Vagina (tissue), 2 donors: ENCODE measurements around the gene TXNL1. TPM values are rescaled to one million over a fixed set of nuclear protein-coding genes. Genes with fewer than 3 reads are reported as not detected.
A peak's percentile ranks its signal among the peaks of the same experiment; 100 is the strongest.
"Not testable (repeated sequence)": the region's sequence is repeated elsewhere in the genome, so short reads cannot be mapped to it uniquely, and the experiment has no call there.

Experiments used
- DNase-seq, 2 donors: peaks; one replicate each; pipeline ENCODE4 v3.0.0-alpha.2; 2017; ENCODE audit errors: extremely low spot score in 2 of 2
- H3K27ac ChIP-seq: fragments of 200-600 bp; sonication (generic); one replicate; pipeline ENCODE4 v1.5.1; 2019
- H3K27me3 ChIP-seq: fragments of 200-600 bp; sonication (generic); one replicate; pipeline ENCODE4 v1.5.1; 2019
- H3K36me3 ChIP-seq, 2 donors: fragments of 200-600 bp; sonication (generic); one replicate each; pipeline ENCODE4 v1.5.1; 2017 to 2019
- H3K4me1 ChIP-seq: fragments of 200-600 bp; sonication (generic); one replicate; pipeline ENCODE4 v1.5.1; 2019
- H3K4me3 ChIP-seq, 2 donors: fragments of 200-600 bp; sonication (generic); 1 replicate in 1 of 2; 2 replicates in 1 of 2; pipeline ENCODE4 v1.5.1; 2016 to 2019
- H3K9me3 ChIP-seq: fragments of 200-600 bp; sonication (generic); one replicate; pipeline ENCODE4 v1.5.1; 2019
- POLR2A ChIP-seq, 2 donors: fragments of 450-650 bp; IDR thresholded peaks; one replicate each; pipeline ENCODE4 v1.6.1; 2017; ENCODE audit warnings: antibody characterized with exemption in 2 of 2, mild to moderate bottlenecking in 2 of 2, moderate library complexity in 2 of 2
- POLR2AphosphoS5 ChIP-seq, 2 donors: sonication (generic); formaldehyde crosslinking; IDR thresholded peaks; one replicate each; pipeline ENCODE4 v1.9.0; 2017; ENCODE audit warnings: antibody characterized with exemption in 2 of 2, mild to moderate bottlenecking in 2 of 2, low read depth in 1 of 2; ENCODE audit not compliant: insufficient read depth in 1 of 2
- intact Hi-C: fragments of 100-400 bp; cut with DNase I; formaldehyde crosslinking; loops from one replicate; pipeline ENCODE4 v1.15.1; 2023
- total RNA-seq: library from RNA; depleted of rRNA; stranded (reverse); fragments of >200 nt; gene quantifications from one replicate; pipeline ENCODE4 v1.2.3, GENCODE V29; 2016
- TF ChIP-seq, protein P1 (sequence below), 3 experiments: fragments of 450-650 bp in 2 of 3; fragments of 200-600 bp in 1 of 3; sonication (generic) in 1 of 3; IDR thresholded peaks; one replicate each; pipeline ENCODE4 v1.5.1; 2017 to 2019; ENCODE audit warnings: antibody characterized with exemption in 3 of 3, mild to moderate bottlenecking in 2 of 3, moderate library complexity in 2 of 3

The TXNL1 gene
- total RNA-seq, 1 donor from 2014 or later, result 26.3 TPM

GRCh38 chr18:56660655-56661054, 22.3 kb upstream of the TXNL1 start:
- H3K4me3 ChIP-seq, result no peak overlapping the region
- no peaks in the 10 kb centered on the region for H3K36me3 ChIP-seq
- no peak for TF ChIP-seq POLR2A (IDR thresholded peaks at IDR 0.05)

DNA sequence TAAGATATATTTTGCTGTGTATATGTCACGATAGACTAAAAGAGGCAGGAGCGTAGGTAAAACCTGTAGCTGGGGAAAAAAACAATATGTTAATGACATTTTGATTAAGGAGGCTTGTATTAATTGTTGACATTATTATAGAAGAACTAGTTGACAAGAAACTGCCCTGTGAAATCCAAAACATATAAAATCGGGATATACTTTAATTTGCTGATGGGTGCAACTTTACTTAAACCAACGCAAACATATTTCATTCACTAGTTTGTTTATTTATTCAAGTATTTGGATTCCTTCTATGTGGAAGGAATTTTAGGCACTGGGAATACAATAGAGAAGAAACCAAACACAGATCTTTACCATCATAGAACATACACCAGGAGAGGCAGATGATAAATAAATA, 20.7 kb upstream of the TXNL1 start:
- DNase-seq, result no peak
- TF ChIP-seq, protein P1, sequence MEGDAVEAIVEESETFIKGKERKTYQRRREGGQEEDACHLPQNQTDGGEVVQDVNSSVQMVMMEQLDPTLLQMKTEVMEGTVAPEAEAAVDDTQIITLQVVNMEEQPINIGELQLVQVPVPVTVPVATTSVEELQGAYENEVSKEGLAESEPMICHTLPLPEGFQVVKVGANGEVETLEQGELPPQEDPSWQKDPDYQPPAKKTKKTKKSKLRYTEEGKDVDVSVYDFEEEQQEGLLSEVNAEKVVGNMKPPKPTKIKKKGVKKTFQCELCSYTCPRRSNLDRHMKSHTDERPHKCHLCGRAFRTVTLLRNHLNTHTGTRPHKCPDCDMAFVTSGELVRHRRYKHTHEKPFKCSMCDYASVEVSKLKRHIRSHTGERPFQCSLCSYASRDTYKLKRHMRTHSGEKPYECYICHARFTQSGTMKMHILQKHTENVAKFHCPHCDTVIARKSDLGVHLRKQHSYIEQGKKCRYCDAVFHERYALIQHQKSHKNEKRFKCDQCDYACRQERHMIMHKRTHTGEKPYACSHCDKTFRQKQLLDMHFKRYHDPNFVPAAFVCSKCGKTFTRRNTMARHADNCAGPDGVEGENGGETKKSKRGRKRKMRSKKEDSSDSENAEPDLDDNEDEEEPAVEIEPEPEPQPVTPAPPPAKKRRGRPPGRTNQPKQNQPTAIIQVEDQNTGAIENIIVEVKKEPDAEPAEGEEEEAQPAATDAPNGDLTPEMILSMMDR (IDR thresholded peaks at IDR 0.05), result no peak
- TF ChIP-seq POLR2A (IDR thresholded peaks at IDR 0.05), result no peak
- TF ChIP-seq POLR2AphosphoS5 (IDR thresholded peaks at IDR 0.05; ENCODE audit: insufficient read depth in 1 of 2, low read depth in 1 of 2), result no peak
- Histone ChIP-seq H3K4me1 (no peaks in the 10 kb centered on the region), H3K27ac (no peak overlapping the region), H3K36me3 (no peaks in the 10 kb centered on the region), H3K9me3 (no peaks in the 10 kb centered on the region), H3K27me3 (no peaks in the 10 kb centered on the region), H3K4me3 (no peak overlapping the region)
- intact Hi-C loops, result no loop called here

More at GRCh38 chr18:56660655-56661054, 22.3 kb upstream of the TXNL1 start:
- Histone ChIP-seq H3K27me3 (no peaks in the 10 kb centered on the region), H3K9me3 (no peaks in the 10 kb centered on the region), H3K4me1 (no peaks in the 10 kb centered on the region), H3K27ac (no peak overlapping the region)
- DNase-seq, result no peak
- intact Hi-C loops, result no loop called here

- intact Hi-C loops, result no loop called here
- TF ChIP-seq, protein P1 (IDR thresholded peaks at IDR 0.05), result no peak
- no peak for TF ChIP-seq POLR2AphosphoS5 (IDR thresholded peaks at IDR 0.05; ENCODE audit: insufficient read depth in 1 of 2, low read depth in 1 of 2)
- TF ChIP-seq POLR2A (IDR thresholded peaks at IDR 0.05), result no peak
These were observed 19.9 kb upstream of the TXNL1 start for GRCh38 chr18:56658261-56658660.

GRCh38 chr18:56654280-56654679, 15.9 kb upstream of the TXNL1 start:
- H3K4me1 ChIP-seq, result peaks cover 25% of the 10 kb centered on the region
- intact Hi-C loops, result not testable (repeated sequence)

More at GRCh38 chr18:56658261-56658660, 19.9 kb upstream of the TXNL1 start:
- H3K27ac ChIP-seq, result no peak overlapping the region
- no peaks in the 10 kb centered on the region for H3K36me3 ChIP-seq
- no peaks in the 10 kb centered on the region for H3K4me1 ChIP-seq
- no peaks in the 10 kb centered on the region for H3K9me3 ChIP-seq
- no peak overlapping the region for H3K4me3 ChIP-seq
- H3K27me3 ChIP-seq, result no peaks in the 10 kb centered on the region
- DNase-seq, result no peak

DNA sequence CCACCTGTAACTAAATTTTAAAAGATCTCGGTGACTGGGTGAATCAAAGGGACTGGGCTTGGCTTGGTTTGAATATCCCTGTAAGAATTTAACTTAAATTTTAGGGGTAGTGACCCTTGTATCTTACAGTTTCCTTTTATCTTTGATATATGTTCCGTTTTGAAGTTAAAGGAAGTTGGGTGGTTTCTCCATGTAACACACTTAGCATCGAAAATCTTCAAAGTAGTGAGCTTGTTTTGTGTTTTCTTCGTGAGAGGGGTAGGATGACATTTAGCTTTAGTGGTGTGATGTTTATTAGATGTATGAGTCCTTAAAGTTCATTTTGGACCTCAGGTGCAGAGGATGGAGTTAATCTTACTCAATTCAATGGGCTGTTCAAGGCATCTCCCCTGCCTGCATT, 14.4 kb upstream of the TXNL1 start:
- no peaks in the 10 kb centered on the region for H3K36me3 ChIP-seq
- intact Hi-C loops, result no loop called here
- no peak for DNase-seq
- H3K27me3 ChIP-seq, result no peaks in the 10 kb centered on the region
- H3K4me1 ChIP-seq, result peaks cover 25% of the 10 kb centered on the region
- no peak overlapping the region for H3K4me3 ChIP-seq
- no peak overlapping the region for H3K27ac ChIP-seq
- H3K9me3 ChIP-seq, result no peaks in the 10 kb centered on the region
- TF ChIP-seq, protein P1 (IDR thresholded peaks at IDR 0.05), result no peak
- no peak for TF ChIP-seq POLR2AphosphoS5 (IDR thresholded peaks at IDR 0.05; ENCODE audit: insufficient read depth in 1 of 2, low read depth in 1 of 2)
- TF ChIP-seq POLR2A (IDR thresholded peaks at IDR 0.05), result no peak

More at GRCh38 chr18:56654280-56654679, 15.9 kb upstream of the TXNL1 start:
- not testable (repeated sequence) for DNase-seq, H3K27ac ChIP-seq, H3K4me3 ChIP-seq, H3K9me3 ChIP-seq, H3K27me3 ChIP-seq, H3K36me3 ChIP-seq

GRCh38 chr18:56651771-56652092, 13.3 kb upstream of the TXNL1 start:
- TF ChIP-seq POLR2A (IDR thresholded peaks at IDR 0.05), result no peak
- no peak for DNase-seq
- intact Hi-C loops, result no loop called here

More at GRCh38 chr18:56651771-56652092, 13.3 kb upstream of the TXNL1 start:
- Histone ChIP-seq H3K4me1 (peaks cover 25% of the 10 kb centered on the region), H3K4me3 (peak overlapping the region; percentile 64 to 84), H3K36me3 (no peaks in the 10 kb centered on the region), H3K9me3 (no peaks in the 10 kb centered on the region), H3K27me3 (no peaks in the 10 kb centered on the region), H3K27ac (peak overlapping the region; percentile 85)
